HG03521 (cell line): ENCODE results near the gene KCNH2.
A peak's percentile ranks its signal among the peaks of the same experiment; 100 is the strongest.

Source experiments
- ATAC-seq: cut with Tn5 transposase; IDR thresholded peaks from one replicate; pipeline ENCODE4 v1.9.1; 2021; ENCODE audit warnings: mild to moderate bottlenecking, moderate library complexity; ENCODE audit not compliant: unreplicated experiment

The KCNH2 gene

GRCh38 chr7:150976529-150977381 lies 1.4 kb downstream of the KCNH2 start:
- ATAC-seq, result no peak

- no peak for ATAC-seq
These were observed 2.4 kb downstream of the KCNH2 start for GRCh38 chr7:150975536-150976319.

- peak; percentile 65 for ATAC-seq
These were observed 3.4 kb downstream of the KCNH2 start for GRCh38 chr7:150974468-150975391.

GRCh38 chr7:150973571-150974451 lies 4.3 kb downstream of the KCNH2 start:
- no peak for ATAC-seq

- no peak for ATAC-seq
These were observed 5.4 kb downstream of the KCNH2 start for GRCh38 chr7:150972741-150973140.

GRCh38 chr7:150972023-150972468 lies 6.1 kb downstream of the KCNH2 start:
- no peak for ATAC-seq

- no peak for ATAC-seq
These were observed 6.7 kb downstream of the KCNH2 start for GRCh38 chr7:150971242-150972022.

- ATAC-seq, result no peak
These were observed 7.7 kb downstream of the KCNH2 start for GRCh38 chr7:150970424-150970823.

GRCh38 chr7:150969475-150969874 lies 8.6 kb downstream of the KCNH2 start:
- ATAC-seq, result no peak

- ATAC-seq, result no peak
These were observed 9.3 kb downstream of the KCNH2 start for GRCh38 chr7:150968734-150969372.

GRCh38 chr7:150968056-150968733 lies 9.9 kb downstream of the KCNH2 start:
- no peak for ATAC-seq

GRCh38 chr7:150967349-150967748 lies 10.8 kb downstream of the KCNH2 start:
- ATAC-seq, result no peak

- ATAC-seq, result no peak
These were observed 12.1 kb downstream of the KCNH2 start for GRCh38 chr7:150966002-150966401.

- ATAC-seq, result no peak
These were observed 12.8 kb downstream of the KCNH2 start for GRCh38 chr7:150965273-150965830.

GRCh38 chr7:150964593-150965111 lies 13.5 kb downstream of the KCNH2 start:
- no peak for ATAC-seq

GRCh38 chr7:150963707-150964559 lies 14.2 kb downstream of the KCNH2 start:
- no peak for ATAC-seq
